GM23248 (cell line): ENCODE results near the gene PHC2.

Source experiments
- EZH2 ChIP-seq: fragments of 200-600 bp; sonication (generic); IDR thresholded peaks from 2 replicates; pipeline ENCODE4 v1.6.1; 2018; ENCODE audit warnings: antibody characterized with exemption, mild to moderate bottlenecking; ENCODE audit not compliant: insufficient read depth, poor library complexity, severe bottlenecking
- EZH2phosphoT487 ChIP-seq: fragments of 200-600 bp; sonication (generic); IDR thresholded peaks from 2 replicates; pipeline ENCODE4 v1.6.1; 2018; ENCODE audit warnings: antibody characterized with exemption, moderate library complexity, mild to moderate bottlenecking, low read depth; ENCODE audit not compliant: insufficient read depth

GRCh38 chr1:33328817-33329216 lies 102.1 kb downstream of the PHC2 start:
- no peak for TF ChIP-seq EZH2
- TF ChIP-seq EZH2phosphoT487 = no peak
